Lower lobe of right lung (tissue), 2 donors: ENCODE results near the gene LASP1. TPM values are rescaled to one million over a fixed set of nuclear protein-coding genes. Genes with fewer than 3 reads are reported as not detected.
A peak's percentile ranks its signal among the peaks of the same experiment; 100 is the strongest.

Experiments
- ATAC-seq, 2 donors: fragments of 200-7000 bp; cut with Tn5 transposase; one replicate each; pipeline ENCODE4 v1.9.1; 2020 to 2022; ENCODE audit warnings: mild to moderate bottlenecking in 2 of 2, moderate library complexity in 2 of 2
- DNase-seq: peaks from one replicate; pipeline ENCODE4 v3.0.0-alpha.2; 2020
- H3K27ac ChIP-seq: fragments of 200-600 bp; one replicate; pipeline ENCODE4 v1.8.0; 2022
- H3K27me3 ChIP-seq: fragments of 200-600 bp; one replicate; pipeline ENCODE4 v1.8.0; 2022; ENCODE audit warnings: low read depth
- H3K36me3 ChIP-seq: fragments of 200-600 bp; one replicate; pipeline ENCODE4 v1.8.0; 2022; ENCODE audit warnings: mild to moderate bottlenecking
- H3K4me1 ChIP-seq: fragments of 200-600 bp; one replicate; pipeline ENCODE4 v1.8.0; 2022
- H3K4me3 ChIP-seq: fragments of 200-600 bp; one replicate; pipeline ENCODE4 v1.8.0; 2022; ENCODE audit warnings: mild to moderate bottlenecking
- H3K9me3 ChIP-seq: fragments of 200-600 bp; one replicate; pipeline ENCODE4 v1.8.0; 2022
- intact Hi-C: fragments of 100-400 bp; cut with DNase I; formaldehyde crosslinking; loops from one replicate; pipeline ENCODE4 v1.11.0; 2022
- total RNA-seq: library from RNA; stranded (reverse); fragmentation: NEBNext Ultra II Directional; extraction: Animal tissue kit (Norgen Biotek cat#: 25700); gene quantifications from one replicate; pipeline ENCODE4 v1.2.1, GENCODE V29; 2021
- TF ChIP-seq, protein P1 (sequence below): fragments of 200-600 bp; IDR thresholded peaks from one replicate; pipeline ENCODE4 v1.8.0; 2022; ENCODE audit warnings: antibody characterized with exemption, mild to moderate bottlenecking
- donor health status: DM: no; HTN: yes; CAD: no; lungs with severe emphysema.

The LASP1 gene
- total RNA-seq, 1 donor from 2014 or later: 158 TPM

- no peak overlapping the region for H3K4me3 ChIP-seq
- H3K27me3 ChIP-seq: no peaks in the 10 kb centered on the region
- no peak for DNase-seq
- peaks cover 12% of the 10 kb centered on the region for H3K4me1 ChIP-seq
- ATAC-seq: no peak
- peaks cover 4% of the 10 kb centered on the region for H3K36me3 ChIP-seq
- no peaks in the 10 kb centered on the region for H3K9me3 ChIP-seq
- intact Hi-C loops: no loop called here
- TF ChIP-seq, protein P1, sequence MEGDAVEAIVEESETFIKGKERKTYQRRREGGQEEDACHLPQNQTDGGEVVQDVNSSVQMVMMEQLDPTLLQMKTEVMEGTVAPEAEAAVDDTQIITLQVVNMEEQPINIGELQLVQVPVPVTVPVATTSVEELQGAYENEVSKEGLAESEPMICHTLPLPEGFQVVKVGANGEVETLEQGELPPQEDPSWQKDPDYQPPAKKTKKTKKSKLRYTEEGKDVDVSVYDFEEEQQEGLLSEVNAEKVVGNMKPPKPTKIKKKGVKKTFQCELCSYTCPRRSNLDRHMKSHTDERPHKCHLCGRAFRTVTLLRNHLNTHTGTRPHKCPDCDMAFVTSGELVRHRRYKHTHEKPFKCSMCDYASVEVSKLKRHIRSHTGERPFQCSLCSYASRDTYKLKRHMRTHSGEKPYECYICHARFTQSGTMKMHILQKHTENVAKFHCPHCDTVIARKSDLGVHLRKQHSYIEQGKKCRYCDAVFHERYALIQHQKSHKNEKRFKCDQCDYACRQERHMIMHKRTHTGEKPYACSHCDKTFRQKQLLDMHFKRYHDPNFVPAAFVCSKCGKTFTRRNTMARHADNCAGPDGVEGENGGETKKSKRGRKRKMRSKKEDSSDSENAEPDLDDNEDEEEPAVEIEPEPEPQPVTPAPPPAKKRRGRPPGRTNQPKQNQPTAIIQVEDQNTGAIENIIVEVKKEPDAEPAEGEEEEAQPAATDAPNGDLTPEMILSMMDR: no peak
- no peak overlapping the region for H3K27ac ChIP-seq
Measured at GRCh38 chr17:38857271-38857670, 12.6 kb upstream of the LASP1 start.

DNA sequence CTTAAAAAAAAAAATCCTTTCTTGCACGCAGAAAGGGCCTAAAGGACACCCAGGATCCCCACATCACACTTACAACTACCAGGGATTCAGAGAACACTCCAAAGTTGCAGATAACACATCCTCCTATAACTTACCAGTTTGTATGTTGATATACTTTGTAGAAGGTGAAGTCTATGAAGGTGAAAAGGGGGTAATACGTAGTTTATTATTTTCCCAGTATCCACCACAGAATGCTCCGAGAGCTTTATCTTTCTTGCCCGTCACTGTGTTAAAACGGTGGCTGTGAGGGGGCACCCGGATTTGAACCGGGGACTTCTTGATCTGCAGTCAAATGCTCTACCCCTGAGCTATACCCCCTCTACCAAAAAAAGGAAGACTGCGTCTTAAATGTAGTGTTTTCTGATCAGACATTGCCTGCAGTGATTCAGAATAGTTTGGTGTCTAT lies 8.4 kb upstream of the LASP1 start:
- intact Hi-C loops: no loop called here
- no peak for DNase-seq
- no peak for ATAC-seq
- Histone ChIP-seq H3K4me3 (no peak overlapping the region), H3K27ac (no peak overlapping the region), H3K27me3 (no peaks in the 10 kb centered on the region), H3K9me3 (no peaks in the 10 kb centered on the region), H3K36me3 (no peaks in the 10 kb centered on the region), H3K4me1 (no peaks in the 10 kb centered on the region)
- TF ChIP-seq, protein P1: no peak

DNA sequence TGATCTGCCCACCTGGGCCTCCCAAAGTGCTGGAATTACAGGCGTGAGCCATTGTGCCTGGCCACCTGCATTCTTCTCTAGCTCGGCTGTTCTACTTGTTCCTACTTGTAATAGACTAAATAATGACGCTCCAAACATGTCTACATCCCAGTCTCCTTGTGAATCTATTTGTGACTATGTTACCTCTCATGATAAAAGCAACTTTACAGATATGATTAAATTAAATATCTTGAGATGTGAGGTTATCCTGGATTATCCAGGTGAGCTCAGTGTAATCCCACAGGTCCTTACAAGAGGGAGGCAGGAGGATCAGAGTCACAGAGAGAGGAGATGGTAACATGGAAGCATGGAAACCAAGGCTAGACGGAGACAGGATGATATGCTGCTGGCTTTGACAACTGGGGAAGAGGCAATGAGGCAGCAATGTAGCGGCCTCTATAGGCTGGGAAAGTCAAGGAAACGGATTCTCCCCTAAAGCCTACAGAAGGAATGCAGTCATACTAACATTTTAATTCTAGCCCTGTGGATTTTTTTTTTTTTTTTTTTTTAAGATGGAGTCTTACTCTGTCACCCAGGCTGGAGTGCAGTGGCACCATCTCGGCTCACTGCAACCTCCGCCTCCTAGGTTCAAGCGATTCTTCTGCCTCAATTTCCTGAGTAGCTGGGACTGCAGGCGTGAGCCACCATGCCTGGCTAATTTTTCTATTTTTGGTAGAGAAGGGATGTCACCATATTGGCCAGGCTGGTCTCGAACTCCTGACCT lies 5.0 kb upstream of the LASP1 start:
- intact Hi-C loops: no loop called here
- H3K27ac ChIP-seq: no peak overlapping the region
- ATAC-seq: no peak
- H3K4me1 ChIP-seq: peaks cover 11% of the 10 kb centered on the region
- no peaks in the 10 kb centered on the region for H3K27me3 ChIP-seq
- no peak for DNase-seq
- no peak overlapping the region for H3K4me3 ChIP-seq
- H3K36me3 ChIP-seq: no peaks in the 10 kb centered on the region
- TF ChIP-seq, protein P1: no peak
- no peaks in the 10 kb centered on the region for H3K9me3 ChIP-seq

DNA sequence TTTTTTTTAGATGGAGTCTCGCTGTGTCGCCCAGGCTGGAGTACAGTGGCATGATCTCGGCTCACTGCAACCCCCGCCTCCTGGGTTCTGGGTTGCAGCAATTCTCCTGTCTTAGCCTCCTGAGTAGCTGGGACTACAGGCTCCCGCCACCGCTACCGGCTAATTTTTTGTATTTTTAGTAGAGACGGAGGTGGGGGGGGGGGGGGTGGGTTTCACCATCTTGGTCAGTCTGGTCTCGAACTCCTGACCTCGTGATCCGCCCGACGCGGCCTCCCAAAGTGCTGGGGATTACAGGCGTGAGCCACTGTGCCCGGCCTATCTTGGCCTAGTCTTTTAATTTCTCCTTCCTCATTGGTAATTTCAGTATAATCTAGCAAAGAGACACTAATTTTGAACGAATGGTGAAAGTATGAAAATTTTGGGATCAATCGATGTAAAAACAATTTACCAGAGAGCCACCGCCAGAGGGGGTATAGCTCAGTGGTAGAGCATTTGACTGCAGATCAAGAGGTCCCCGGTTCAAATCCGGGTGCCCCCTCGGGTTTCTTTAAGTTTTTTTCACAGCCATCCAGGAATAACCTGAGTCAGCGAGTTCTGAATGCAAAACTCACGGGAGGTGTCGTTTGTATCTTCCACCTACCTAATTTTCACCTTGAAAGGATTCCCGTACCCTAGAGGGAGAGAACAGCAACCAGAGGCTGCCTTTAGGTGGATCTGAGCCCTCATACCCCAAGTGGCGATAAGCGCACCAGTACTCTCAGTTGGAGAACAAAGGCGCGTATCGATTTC lies 2.5 kb upstream of the LASP1 start:
- no peaks in the 10 kb centered on the region for H3K36me3 ChIP-seq
- H3K4me1 ChIP-seq: peaks cover 20% of the 10 kb centered on the region
- DNase-seq: no peak
- H3K27me3 ChIP-seq: no peaks in the 10 kb centered on the region
- peak overlapping the region; percentile 97 for H3K27ac ChIP-seq
- peak overlapping the region; percentile 94 for H3K4me3 ChIP-seq
- ATAC-seq: no peak
- intact Hi-C loops: no loop called here
- TF ChIP-seq, protein P1: peak; percentile 48
- no peaks in the 10 kb centered on the region for H3K9me3 ChIP-seq

DNA sequence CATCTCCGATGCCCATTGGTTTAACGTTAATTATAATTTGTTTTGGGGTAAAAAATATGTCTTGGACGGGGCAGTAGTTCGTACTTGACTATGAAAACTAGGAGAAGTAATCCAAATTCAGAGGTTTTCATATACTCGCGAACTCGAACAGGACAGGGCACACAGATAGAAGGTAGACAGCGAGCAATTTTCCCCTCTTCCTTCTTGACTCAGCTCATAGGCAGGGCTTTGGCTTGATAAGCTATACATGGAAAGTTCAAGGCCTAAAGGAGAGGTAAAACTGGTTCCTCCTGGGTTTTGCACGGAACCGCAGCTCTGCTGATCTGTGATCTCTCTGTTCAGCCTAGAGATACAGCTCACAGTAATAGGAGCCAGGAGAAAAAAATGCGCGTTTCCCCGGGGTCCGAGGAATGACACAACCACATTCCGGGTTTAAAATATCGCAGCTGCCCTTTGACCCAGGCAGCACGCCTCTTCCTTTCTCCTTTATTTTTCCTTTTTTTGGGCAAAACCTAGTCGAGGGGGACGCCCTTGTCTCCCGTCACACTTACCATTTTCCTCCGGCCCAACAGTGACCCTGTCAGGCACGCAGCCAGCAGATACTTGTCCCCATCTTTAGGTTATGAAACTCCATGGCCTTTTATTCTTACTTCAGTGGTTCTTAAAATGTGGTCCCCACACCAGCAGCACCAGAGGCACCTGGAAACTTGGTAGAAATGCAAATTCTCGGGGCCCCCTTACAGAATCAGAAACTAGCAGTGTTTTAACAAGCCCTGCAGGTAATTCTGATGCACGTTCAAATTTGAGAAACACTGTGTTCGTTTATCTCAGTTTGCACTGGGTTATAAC lies 1.7 kb upstream of the LASP1 start:
- TF ChIP-seq, protein P1: no peak
- peak overlapping the region; percentile 97 for H3K27ac ChIP-seq
- H3K4me3 ChIP-seq: peak overlapping the region; percentile 94
- H3K27me3 ChIP-seq: no peaks in the 10 kb centered on the region
- intact Hi-C loops: no loop called here
- no peaks in the 10 kb centered on the region for H3K36me3 ChIP-seq
- DNase-seq (no peak), ATAC-seq (no peak)
- peaks cover 29% of the 10 kb centered on the region for H3K4me1 ChIP-seq
- no peaks in the 10 kb centered on the region for H3K9me3 ChIP-seq
